Measurements from ENCODE around the gene ERGIC1. TPM values are rescaled to one million over a fixed set of nuclear protein-coding genes. Genes with fewer than 3 reads are reported as not detected.

Gene ERGIC1
- total RNA-seq, 1 experiment from 2014 or later, result 77.0 TPM

GRCh38 chr5:172953776-172954675 lies 120.0 kb downstream of the ERGIC1 start:
- no peak for TF ChIP-seq CTCF (conservative IDR thresholded peaks at IDR 0.05)
- Histone ChIP-seq H4K91ac (ENCODE audit: insufficient read length, low read depth, low read length) (no peak overlapping the region), H2BK120ac (ENCODE audit: low read depth, low read length, poor library complexity, severe bottlenecking) (no peak overlapping the region), H3K14ac (ENCODE audit: insufficient read depth, low read length) (no peak overlapping the region), H2BK15ac (ENCODE audit: low read depth, low read length) (no peak overlapping the region), H4K8ac (replicated peaks; ENCODE audit: insufficient read length, low read depth, low read length) (no peak overlapping the region), H3K4ac (ENCODE audit: low read depth, low read length) (no peak overlapping the region), H3K23me2 (ENCODE audit: insufficient read length, low read depth, low read length, poor library complexity, severe bottlenecking) (peaks cover 5% of the 10 kb centered on the region), H4K5ac (ENCODE audit: insufficient read length, low read depth, low read length) (no peak overlapping the region), H2BK20ac (ENCODE audit: low read depth, low read length, poor library complexity, severe bottlenecking) (no peak overlapping the region), H2AK5ac (ENCODE audit: insufficient read length, low read length) (no peak overlapping the region), H3K23ac (ENCODE audit: insufficient read length, low read depth, low read length) (no peak overlapping the region), H3K9ac (ENCODE audit: extremely low read depth, insufficient read length, low read length) (no peak overlapping the region), H4K20me1 (ENCODE audit: control insufficient read depth, insufficient read depth, insufficient read length) (no peaks in the 10 kb centered on the region), H2BK12ac (ENCODE audit: insufficient read length, low read depth, low read length) (no peak overlapping the region), H3K79me1 (ENCODE audit: insufficient read depth, low read depth, low read length, poor library complexity, severe bottlenecking) (no peaks in the 10 kb centered on the region), H3T11ph (ENCODE audit: low read length) (no peak overlapping the region), H3K18ac (ENCODE audit: insufficient read length, low read depth, low read length) (no peak overlapping the region), H2AFZ (ENCODE audit: low read length) (no peak overlapping the region), H3K79me2 (ENCODE audit: insufficient read depth, low read length) (no peaks in the 10 kb centered on the region), H2BK5ac (ENCODE audit: insufficient read length, low read length) (no peak overlapping the region), H3K4me2 (ENCODE audit: insufficient read depth, insufficient read length, low read length) (no peak overlapping the region), H3K9me3 (ENCODE audit: control insufficient read depth, low read depth, low read length) (no peaks in the 10 kb centered on the region), H3K27me3 (ENCODE audit: insufficient read depth, low read length) (no peaks in the 10 kb centered on the region), H3K27ac (ENCODE audit: insufficient read length, low read depth, low read length) (no peak overlapping the region), H3K4me1 (ENCODE audit: insufficient read depth, low read length) (no peaks in the 10 kb centered on the region), H3K56ac (ENCODE audit: insufficient read length, low read depth, low read length) (no peak overlapping the region)
- no peak overlapping the region for H3K4me3 Mint-ChIP-seq
- H3K27ac Mint-ChIP-seq, result no peak overlapping the region
- no peaks in the 10 kb centered on the region for H3K9me3 Mint-ChIP-seq
- peaks cover 41% of the 10 kb centered on the region for H3K27me3 Mint-ChIP-seq (ENCODE audit: low read depth)
- 100% methylated on average over 1 of the region's 15 CpGs for WGBS (ENCODE audit: extremely low coverage, insufficient read length, low lambda C conversion rate)
- no peak for DNase-seq
- peaks cover 2 to 13% (median 5%) of the 10 kb centered on the region in 3 experiments; a peak in 6 of 7 replicates for H3K36me3 Mint-ChIP-seq (ENCODE audit: insufficient read depth in 1 of 3, low read depth in 3 of 3)
- peaks cover 0 to 8% of the 10 kb centered on the region in 2 experiments; a peak in 3 of 4 replicates for H3K4me1 Mint-ChIP-seq

Measured in H9 (cell line).